ENCODE measurements around the gene ARMC5.
A peak's percentile ranks its signal among the peaks of the same experiment; 100 is the strongest.

The ARMC5 gene

DNA sequence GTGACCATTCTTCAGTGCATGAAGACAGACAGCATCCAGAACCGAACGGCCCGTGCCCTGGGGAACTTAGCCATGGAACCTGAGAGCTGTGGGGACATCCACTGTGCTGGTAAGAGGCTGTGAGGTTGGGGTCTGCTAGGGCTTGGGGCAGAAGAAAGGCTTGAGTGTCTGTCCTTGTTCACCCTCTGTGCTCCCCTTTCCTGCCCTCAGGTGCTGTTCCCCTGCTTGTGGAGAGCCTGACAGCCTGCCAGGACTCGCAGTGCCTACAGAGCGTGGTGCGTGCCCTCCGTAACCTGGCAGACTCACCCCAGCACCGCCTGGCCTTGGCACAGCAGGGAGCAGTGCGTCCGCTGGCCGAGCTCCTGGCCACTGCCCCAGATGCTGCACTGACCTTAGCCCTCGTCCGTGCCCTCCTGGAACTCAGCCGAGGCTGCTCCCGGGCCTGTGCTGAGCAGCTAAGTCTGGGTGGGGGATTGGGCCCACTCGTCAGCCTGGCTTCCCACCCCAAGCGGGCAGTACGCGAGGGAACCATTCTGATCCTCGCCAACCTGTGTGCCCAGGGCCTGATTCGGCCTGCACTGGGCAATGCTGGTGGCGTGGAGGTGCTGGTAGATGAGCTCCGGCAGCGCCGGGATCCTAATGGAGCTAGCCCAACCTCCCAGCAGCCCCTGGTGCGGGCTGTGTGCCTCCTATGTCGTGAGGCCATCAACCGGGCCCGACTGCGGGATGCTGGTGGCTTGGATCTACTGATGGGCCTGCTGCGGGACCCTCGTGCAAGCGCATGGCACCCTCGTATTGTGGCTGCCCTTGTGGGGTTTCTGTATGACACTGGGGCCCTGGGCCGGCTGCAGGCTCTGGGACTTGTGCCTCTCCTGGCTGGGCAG, 2.9 kb downstream of the ARMC5 start:
- DNase-seq, result no peak

DNA sequence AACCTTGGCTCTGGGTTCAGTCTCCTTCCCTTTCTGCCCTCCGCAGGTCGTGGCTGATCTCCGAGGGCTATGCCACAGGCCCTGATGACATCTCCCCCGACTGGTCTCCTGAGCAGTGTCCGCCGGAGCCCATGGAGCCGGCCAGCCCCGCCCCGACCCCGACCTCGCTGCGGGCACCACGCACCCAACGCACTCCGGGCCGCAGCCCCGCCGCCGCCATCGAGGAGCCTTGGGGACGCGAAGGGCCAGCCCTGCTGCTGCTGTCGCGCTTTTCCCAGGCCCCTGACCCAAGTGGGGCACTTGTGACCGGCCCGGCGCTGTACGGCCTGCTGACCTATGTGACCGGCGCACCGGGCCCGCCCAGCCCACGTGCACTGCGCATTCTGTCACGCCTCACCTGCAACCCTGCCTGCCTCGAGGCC, 5.1 kb downstream of the ARMC5 start:
- no peak for DNase-seq

DNA sequence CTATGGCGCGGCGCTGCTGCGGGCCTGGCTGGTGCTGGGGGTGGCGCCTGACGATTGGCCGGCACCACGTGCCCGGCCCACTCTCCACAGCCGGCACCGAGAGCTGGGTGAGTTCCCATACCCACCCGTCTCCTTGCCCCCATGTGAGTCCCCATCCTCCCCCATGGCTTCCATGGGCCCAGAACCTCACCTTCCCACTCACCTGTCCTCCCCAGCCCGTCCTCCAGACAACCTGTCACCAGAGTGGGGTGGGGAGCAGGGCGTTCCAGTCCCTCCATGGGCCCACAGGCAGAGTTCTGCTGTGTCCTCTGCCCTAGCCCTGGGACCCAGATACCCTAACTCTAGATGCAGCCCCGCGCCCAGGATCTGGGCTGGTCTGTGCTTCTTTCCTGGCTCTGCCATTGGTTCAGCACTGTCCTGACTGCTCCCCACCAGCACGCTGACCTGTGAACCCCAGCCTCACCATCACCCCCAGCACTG, 5.5 kb downstream of the ARMC5 start:
- DNase-seq, result no peak

DNA sequence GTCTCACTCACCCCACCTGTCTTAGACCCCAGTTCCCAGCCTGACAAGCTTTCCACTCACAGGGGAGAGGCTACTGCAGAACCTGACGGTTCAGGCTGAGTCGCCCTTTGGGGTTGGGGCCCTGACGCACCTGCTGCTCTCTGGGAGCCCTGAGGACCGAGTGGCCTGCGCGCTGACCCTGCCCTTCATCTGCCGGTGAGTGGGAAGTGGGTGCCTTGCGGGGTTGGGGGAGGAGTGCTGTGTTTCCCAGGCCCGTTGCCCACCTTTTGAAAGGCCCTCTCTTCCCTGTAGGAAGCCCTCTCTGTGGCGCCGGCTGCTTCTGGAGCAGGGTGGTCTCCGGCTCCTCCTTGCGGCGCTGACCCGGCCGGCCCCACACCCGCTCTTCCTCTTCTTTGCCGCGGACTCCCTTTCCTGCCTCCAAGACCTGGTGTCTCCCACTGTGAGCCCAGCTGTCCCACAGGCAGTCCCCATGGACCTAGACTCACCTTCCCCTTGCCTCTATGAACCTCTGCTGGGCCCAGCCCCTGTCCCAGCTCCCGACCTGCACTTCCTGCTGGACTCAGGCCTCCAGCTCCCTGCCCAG, 6.6 kb downstream of the ARMC5 start:
- no peak for DNase-seq

DNA sequence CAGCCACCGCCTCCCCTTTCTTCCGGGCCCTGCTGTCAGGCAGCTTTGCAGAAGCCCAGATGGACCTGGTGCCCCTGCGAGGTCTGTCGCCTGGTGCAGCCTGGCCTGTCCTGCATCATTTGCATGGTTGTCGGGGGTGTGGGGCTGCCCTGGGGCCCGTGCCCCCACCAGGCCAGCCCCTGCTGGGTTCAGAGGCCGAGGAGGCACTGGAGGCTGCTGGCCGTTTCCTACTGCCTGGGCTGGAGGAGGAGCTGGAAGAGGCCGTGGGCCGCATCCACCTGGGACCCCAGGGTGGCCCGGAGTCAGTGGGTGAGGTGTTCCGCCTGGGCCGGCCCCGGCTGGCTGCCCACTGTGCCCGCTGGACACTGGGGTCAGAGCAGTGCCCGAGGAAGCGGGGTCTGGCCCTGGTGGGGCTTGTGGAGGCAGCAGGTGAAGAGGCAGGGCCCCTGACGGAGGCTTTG, 7.1 kb downstream of the ARMC5 start:
- no peak for DNase-seq

DNA sequence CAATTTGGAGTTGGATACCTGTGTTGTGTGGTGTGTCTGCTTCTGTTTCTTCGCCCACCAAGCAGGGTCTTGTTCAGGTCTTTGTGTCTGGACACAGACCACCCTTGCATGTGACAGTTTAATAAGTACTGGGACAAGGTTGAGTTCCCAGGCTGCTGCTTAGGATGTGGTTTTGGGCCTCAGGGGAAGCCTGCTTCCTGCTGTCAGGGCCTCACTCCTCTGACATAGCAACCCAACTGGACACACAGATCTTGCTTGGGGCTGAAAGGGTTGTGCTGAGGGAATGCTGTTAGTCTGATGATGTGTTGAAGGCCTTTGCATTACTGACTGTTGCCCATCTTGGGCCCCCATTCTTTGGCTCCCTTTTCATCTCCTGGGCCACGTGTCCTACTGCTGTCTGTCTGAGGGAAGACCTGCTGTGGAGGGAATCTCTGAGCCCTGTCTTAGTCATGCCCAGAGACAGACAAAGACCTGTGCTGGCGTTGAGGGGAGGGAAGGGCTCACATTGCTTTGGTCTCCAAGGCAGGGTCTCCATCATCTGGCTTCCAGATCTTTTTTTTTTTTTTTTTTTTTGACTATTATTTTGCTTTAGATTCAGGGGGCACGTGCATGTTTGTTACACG, 8.0 kb downstream of the ARMC5 start:
- DNase-seq, result no peak

DNA sequence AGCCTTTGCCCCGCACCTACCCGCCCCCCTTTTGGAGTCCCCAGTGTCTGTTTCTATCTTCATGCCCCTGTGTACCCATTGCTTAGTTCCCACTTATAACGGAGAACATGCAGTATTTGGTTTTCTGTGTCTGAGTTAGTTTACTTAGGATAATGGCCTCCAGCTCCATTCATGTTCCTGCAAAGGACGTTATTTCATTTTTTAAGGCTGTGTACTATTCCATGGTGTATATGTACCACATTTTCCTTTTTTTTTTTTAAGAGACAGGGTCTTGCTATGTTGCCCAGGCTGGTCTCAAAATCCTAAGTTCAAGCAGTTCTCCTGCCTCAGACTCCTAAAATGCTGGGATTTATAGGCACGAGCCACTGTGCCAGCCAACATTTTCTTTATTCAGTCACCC, 8.6 kb downstream of the ARMC5 start:
- DNase-seq, result no peak

DNA sequence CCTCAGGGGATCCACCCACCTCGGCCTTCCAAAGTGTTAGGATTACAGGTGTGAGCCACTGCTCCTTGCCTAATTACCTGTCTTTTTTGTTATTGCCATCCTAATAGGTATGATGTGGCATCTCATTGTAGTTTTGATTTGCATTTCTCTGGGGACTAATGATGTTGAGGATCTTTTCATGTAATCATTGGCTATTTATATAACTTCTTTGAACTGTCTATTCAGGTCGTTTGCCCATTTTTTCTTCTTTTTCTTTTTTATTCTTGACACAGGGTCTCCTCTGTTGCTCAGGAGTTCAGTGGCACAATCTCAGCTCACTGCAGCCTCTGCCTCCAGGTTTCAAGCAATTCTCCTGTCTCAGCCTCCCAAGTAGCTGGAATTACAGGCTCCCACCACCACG, 11.3 kb downstream of the ARMC5 start:
- DNase-seq, result no peak

DNA sequence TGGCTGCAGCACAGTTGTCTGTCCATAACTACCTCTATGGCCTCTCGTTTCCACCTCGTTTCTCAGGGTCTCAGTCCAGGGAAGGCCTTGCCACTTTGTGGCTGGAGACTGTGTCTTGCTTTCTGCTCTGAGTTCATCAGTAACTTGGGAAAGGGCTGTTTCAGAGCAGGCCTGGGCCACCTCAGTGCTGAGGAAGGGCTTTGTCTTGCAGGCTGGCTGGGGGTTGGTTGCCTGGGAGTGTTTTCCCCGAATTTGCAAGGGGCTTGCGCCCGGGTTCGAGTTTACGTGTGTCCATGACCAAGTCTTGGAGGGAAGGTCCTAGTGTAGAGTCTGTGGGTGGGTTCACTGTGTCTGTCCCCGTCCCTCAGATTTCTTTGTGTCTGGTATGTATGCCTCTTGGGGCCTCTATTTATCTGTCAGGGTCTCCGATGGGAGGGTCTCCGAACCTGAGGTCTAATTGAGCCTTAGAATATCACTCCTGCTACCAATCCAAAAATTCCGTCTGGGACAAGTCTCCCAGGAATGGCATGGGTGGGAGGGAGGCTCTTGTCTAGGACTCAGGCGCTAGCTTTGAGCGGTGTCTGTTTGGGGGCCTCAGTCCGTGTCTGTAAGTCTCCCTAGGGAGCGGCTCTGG, 12.1 kb downstream of the ARMC5 start:
- DNase-seq, result no peak

DNA sequence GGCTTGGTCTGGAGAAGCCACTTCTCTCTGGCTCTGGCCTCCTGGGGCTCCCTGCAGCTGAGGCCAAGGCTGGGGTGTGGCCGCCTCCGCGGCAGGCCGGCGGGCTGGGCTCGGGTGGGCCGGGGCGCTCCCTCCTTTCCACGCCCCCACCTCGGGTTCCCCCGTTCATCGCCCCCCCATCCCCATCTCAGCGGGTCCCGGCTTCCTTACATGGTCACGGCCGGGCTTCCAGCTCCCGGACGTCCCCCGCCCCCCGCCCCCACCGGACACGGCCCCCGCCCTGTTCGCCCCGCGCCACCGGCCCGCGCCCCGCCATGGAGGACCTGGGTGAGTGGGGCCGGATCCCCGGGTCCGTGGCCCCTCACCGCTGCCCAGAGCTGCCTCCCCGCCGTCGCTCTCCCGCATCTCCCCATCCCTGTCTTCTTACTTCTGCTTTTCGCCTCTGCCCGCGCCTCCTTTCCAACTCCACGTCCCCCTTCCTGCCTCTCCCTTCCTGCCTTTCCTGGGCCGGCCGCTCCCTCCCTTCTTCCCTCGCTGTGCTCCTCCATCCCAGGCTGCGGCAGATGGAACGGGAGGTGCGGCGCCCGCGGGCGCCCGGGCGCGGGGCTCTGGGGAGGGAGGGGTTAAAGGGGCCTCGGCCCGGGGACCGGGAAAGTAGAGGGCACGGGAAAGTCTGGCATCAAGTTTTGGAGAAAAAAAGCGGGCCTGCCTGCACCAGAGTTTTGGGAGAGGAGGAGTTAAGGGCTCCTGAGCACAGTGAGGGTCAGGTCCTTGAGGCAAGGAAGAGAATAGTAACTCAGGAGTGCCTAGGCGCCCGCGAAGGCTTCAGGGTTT, 12.8 kb downstream of the ARMC5 start, which contains the start of gene TGFB1I1:
TGFB1I1 (plus strand) TSS at position 278 of the 834 bp plus-strand sequence; CDS start at position 315, 37 bp downstream.
- peak; percentile 65 for DNase-seq

DNA sequence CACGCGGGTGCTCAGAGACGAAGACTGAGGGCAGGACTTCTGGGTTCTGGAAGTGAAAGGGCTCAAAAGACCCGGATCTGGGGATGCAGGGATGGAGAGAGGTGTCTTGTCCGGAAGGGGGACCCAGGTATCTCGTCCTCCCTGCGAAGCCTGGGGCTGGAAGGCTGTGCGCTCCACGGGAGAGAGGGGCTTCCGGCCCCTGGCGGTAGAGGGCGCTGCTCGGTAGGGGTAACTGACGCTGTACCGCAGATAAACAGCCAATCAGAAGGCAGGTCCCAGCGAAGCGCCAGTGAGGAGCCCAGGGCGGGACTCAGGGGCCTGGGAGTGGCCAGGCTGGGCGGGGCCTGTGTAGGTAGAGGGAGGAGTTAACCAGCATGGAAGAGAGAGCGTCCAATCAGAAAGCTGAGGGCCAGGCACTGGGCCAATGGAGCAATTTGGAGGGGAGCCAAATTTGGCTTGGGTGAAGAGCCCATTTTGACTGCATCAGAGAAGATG, 13.5 kb downstream of the ARMC5 start:
- peak; percentile 89 for DNase-seq

DNA sequence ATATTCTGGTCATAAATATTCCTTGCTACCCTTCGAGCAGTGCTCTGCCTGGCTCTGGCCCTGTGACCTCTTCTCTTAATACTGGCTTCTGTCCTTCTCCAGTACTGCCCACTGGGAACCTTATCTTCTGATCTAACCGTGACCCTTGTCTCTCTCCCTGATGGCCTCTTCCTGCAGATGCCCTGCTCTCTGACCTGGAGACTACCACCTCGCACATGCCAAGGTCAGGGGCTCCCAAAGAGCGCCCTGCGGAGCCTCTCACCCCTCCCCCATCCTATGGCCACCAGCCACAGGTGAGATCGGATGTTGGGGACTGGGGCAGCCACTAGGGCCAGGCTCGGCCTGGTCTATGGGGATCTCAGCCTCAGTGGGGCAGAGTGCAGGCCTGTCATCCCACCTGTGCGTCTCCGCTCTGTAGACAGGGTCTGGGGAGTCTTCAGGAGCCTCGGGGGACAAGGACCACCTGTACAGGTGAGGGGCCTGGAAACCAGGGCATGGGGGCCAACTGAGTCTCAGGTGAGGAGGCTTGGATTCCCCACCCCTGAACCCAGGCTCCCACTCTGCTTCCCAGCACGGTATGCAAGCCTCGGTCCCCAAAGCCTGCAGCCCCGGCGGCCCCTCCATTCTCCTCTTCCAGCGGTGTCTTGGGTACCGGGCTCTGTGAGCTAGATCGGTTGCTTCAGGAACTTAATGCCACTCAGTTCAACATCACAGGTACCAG, 14.1 kb downstream of the ARMC5 start:
- DNase-seq, result no peak

DNA sequence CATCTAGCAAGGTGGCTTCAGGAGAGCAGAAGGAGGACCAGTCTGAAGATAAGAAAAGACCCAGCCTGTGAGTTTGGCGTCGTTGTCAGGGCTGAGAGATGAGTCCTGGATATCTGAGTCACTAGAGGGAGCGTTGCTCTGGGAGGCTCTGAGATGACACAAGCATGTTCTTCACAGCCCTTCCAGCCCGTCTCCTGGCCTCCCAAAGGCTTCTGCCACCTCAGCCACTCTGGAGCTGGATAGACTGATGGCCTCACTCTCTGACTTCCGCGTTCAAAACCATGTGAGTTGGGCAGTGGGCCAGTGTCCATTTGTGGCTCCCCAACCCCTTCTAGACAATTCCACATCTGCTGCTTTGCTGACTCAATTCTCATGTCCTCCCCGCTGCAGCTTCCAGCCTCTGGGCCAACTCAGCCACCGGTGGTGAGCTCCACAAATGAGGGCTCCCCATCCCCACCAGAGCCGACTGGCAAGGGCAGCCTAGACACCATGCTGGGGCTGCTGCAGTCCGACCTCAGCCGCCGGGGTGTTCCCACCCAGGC, 14.9 kb downstream of the ARMC5 start:
- no peak for DNase-seq

DNA sequence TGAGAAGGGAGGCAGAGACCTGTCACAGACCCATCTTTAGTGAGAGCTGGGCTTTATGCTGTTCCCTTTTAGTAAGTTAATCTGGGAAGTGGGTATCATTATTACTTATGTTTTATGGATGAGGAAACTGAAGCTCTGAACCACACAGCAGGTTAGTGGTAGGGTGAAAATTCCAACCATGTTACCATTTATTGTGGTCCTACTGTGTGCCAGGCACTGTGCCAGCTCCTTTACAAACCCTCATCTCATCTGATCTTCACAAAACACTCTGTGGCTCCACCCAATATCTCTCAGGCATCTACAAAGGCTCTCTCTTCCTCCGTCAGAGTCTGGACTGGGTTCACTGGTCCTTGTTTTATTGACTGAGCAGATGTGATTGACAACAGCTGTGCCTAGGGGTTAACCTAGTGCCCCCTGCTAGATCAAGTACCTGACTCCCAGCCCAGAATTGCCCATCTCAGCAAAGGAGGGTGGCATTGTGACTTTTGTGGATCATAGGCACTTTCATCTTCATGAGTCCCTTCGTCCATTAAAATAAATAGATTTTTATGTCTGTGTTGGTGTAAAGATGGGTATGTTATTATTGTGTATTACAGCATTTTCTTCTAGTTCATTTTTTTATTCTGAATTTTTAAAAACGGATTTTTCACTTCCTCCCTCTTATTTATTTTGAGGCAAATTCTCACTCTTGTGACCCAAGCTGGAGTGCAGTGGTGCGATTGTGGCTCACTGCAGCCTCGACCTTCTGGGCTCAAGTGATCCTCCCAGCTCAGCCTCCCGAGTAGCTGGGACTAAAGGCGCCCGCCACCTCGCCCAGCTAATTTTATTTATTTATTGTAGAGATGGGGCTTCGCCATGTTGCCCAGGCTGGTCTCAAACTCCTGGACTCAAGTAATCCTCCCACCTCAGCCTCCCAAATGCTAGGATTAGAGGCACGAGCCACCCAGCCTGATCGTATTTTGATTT, 15.8 kb downstream of the ARMC5 start:
- DNase-seq, result no peak

DNA sequence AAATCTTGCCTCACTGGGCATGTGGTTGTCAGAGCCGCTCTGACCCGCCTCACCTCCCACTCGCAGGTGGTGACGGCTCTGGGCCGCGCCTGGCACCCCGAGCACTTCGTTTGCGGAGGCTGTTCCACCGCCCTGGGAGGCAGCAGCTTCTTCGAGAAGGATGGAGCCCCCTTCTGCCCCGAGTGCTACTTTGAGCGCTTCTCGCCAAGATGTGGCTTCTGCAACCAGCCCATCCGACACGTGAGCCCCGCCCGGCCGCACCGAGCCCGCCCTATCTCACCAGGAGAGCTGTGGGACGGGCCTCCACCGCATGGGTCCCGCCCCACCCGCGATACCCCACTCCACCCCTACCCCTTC, 16.6 kb downstream of the ARMC5 start:
- no peak for DNase-seq

DNA sequence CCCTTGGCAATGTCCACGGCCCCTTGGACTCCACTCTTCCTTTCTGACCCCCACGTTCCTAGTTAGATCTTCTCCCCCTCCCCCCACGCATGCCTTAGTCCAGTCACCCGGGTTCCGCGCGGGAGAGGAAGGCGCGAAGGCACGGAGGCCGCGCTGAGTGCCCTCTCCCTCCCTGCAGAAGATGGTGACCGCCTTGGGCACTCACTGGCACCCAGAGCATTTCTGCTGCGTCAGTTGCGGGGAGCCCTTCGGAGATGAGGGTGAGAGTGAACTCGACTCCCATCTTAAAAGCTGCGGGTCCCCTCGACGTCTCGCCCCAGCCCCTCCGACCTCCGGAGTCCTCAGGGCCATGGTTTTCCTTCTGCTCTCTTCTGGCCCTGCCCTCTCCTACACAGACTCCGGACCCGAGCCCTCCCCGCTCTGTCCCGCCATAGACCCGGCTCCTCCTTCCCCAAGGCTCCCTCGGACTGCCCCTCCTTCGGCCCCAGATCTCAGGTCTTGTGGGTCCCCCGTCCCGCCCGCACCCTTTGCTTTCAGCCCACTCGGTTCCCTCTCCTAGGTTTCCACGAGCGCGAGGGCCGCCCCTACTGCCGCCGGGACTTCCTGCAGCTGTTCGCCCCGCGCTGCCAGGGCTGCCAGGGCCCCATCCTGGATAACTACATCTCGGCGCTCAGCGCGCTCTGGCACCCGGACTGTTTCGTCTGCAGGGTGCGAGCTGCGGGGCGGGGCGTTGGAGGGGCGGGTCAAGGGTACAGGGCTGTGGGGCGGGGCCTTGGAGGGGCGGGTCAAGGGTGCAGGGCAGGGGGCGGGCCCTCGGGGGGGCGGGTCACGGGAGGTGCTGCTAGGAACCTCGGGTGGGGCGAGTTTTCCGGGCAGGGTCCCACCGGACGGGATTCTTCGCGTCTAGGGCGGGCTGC, 17.3 kb downstream of the ARMC5 start:
- no peak for DNase-seq

DNA sequence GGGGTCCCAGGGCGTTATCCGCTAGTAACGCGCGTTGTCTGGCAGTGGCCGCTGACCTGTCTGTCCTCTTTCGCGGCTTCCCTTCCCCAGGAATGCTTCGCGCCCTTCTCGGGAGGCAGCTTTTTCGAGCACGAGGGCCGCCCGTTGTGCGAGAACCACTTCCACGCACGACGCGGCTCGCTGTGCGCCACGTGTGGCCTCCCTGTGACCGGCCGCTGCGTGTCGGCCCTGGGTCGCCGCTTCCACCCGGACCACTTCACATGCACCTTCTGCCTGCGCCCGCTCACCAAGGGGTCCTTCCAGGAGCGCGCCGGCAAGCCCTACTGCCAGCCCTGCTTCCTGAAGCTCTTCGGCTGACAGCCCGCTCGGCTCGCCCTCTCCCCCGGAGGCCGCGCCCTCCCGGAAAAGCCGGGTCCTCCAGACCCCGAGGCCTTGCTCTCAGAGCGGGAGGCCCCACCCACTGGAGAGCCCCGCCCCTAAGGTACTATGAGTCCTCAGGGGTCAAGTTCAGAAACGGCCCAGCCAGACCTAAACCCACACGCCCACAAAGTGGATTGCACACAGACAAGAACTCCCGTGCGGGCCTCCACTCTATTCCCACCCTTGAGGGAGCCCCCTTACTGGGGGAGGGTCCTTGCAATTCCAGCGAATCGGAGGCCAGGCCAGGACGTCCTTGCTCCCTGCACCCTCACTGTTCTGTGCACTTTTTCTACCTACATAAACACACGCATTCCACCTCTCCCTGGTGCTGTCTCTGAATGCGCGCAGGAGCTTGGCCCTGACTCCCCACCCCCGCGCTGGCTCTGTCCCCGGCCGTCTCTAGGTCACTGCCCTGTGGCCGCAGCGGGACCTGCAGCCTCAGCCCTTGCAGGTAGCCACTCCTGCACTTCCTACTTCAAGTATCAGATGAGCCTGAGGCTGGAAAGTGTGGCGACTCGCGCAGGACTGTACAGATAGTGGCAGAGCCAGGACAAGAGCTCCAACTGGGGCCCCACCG, 18.2 kb downstream of the ARMC5 start:
- DNase-seq, result no peak

DNA sequence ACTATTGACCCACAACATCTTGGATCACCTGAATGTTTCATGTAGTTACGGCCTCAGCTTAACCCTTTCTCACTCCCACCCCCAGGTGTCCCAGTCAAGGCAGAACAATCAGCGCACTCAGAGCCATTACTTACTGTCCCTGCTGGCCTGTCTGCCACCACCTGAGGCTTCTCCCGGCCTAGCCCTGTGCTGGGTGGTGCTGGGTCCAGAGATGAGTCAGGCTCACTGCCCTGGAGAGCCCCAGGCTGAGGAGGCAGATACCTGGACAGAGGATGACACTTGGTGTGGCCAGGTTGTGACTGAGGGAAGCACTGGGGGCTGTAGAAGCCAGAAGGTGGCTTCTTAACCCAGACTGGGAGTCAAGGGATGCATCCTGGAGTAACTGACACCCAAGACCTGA, 19.7 kb downstream of the ARMC5 start:
- no peak for DNase-seq
